ENCODE results near the gene OCEL1. TPM values are rescaled to one million over a fixed set of nuclear protein-coding genes. Genes with fewer than 3 reads are reported as not detected.

The OCEL1 gene
- total RNA-seq, 1 donor from 2014 or later, result 21.8 TPM

DNA sequence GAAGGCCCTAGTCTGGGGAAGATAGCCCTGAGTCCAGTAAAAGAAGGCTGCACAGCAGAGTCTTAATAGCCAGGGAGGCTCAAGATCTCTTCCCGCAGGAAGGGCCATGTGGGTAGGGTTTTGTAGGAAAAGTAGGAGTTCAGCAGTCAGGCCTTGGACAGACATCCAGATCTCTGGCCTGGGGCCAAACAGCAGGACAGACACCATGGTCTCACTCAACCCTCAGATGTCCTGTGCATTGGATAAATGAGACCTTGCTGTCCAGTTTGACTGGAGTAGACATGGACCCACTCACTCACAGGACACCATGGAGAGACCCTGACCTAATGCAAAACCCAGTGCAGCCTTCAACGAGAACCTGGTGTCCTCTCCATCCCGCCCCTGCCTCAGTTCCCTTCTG is 3.9 kb downstream of the OCEL1 start:
- H3K4me3 Mint-ChIP-seq (ENCODE audit: low read depth), result no peak overlapping the region
- H3K9me3 Mint-ChIP-seq (ENCODE audit: low read depth), result no peaks in the 10 kb centered on the region
- H3K27ac Mint-ChIP-seq, result no peak overlapping the region
- no peak for DNase-seq (ENCODE audit: low spot score, unreplicated experiment)
- H3K36me3 Mint-ChIP-seq (ENCODE audit: insufficient read depth), result peaks cover 18% of the 10 kb centered on the region
- peaks cover 2% of the 10 kb centered on the region for H3K4me1 Mint-ChIP-seq (ENCODE audit: low read depth)
- TF ChIP-seq, protein P1, sequence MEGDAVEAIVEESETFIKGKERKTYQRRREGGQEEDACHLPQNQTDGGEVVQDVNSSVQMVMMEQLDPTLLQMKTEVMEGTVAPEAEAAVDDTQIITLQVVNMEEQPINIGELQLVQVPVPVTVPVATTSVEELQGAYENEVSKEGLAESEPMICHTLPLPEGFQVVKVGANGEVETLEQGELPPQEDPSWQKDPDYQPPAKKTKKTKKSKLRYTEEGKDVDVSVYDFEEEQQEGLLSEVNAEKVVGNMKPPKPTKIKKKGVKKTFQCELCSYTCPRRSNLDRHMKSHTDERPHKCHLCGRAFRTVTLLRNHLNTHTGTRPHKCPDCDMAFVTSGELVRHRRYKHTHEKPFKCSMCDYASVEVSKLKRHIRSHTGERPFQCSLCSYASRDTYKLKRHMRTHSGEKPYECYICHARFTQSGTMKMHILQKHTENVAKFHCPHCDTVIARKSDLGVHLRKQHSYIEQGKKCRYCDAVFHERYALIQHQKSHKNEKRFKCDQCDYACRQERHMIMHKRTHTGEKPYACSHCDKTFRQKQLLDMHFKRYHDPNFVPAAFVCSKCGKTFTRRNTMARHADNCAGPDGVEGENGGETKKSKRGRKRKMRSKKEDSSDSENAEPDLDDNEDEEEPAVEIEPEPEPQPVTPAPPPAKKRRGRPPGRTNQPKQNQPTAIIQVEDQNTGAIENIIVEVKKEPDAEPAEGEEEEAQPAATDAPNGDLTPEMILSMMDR (IDR thresholded peaks at IDR 0.05; ENCODE audit: unreplicated experiment), result no peak
- no peaks in the 10 kb centered on the region for H3K27me3 Mint-ChIP-seq

DNA sequence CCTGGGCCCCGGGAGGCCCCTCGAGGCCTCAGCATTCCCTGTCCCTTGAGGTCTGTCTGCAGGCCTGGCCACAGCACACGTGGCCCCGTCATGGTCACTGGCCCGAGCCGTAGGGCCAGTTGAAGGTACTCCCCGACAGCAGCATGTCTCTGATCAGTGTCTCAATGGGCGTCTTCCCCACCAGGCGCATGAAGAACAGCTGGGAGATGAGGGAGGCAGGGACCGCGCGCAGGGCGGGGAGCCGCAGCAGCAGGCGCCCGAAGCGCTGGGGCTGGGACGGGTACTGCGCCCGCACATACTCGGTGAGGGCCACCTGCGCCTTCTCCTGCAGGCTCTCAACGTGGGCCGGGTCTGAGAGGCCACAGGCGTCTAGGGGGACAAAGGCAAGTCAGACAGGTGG is 6.2 kb downstream of the OCEL1 start:
- DNase-seq (ENCODE audit: low spot score, unreplicated experiment), result no peak
- no peak overlapping the region for H3K4me3 Mint-ChIP-seq (ENCODE audit: low read depth)
- H3K27me3 Mint-ChIP-seq, result no peaks in the 10 kb centered on the region
- no peak overlapping the region for H3K27ac Mint-ChIP-seq
- peaks cover 18% of the 10 kb centered on the region for H3K36me3 Mint-ChIP-seq (ENCODE audit: insufficient read depth)
- peaks cover 5% of the 10 kb centered on the region for H3K4me1 Mint-ChIP-seq (ENCODE audit: low read depth)
- no peaks in the 10 kb centered on the region for H3K9me3 Mint-ChIP-seq (ENCODE audit: low read depth)
- TF ChIP-seq, protein P1 (IDR thresholded peaks at IDR 0.05; ENCODE audit: unreplicated experiment), result no peak

DNA sequence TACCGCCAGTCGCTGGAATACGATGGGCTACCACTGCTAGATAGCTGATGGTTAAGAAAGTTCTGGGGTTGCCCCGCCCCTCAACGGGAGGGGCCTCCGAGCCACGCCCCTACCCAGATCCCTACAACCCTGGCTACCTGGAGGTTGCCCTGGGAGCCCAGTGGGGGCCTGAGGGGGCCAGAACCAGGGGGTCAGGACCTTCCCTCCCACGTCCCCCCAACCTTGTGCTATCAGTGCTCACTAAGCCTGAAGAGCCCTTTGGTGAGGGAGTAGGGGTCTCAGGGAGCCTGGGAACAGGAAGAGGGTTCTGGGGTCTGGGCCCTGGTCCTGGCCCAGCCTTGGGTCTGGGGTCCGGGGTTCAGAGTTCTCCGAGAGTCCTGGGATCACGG is 8.9 kb downstream of the OCEL1 start:
- DNase-seq (ENCODE audit: low spot score, unreplicated experiment), result no peak
- no peaks in the 10 kb centered on the region for H3K9me3 Mint-ChIP-seq (ENCODE audit: low read depth)
- no peak overlapping the region for H3K4me3 Mint-ChIP-seq (ENCODE audit: low read depth)
- peaks cover 21% of the 10 kb centered on the region for H3K4me1 Mint-ChIP-seq (ENCODE audit: low read depth)
- TF ChIP-seq, protein P1 (IDR thresholded peaks at IDR 0.05; ENCODE audit: unreplicated experiment), result no peak
- H3K27me3 Mint-ChIP-seq, result no peaks in the 10 kb centered on the region
- no peak overlapping the region for H3K27ac Mint-ChIP-seq
- H3K36me3 Mint-ChIP-seq (ENCODE audit: insufficient read depth), result peaks cover 27% of the 10 kb centered on the region

DNA sequence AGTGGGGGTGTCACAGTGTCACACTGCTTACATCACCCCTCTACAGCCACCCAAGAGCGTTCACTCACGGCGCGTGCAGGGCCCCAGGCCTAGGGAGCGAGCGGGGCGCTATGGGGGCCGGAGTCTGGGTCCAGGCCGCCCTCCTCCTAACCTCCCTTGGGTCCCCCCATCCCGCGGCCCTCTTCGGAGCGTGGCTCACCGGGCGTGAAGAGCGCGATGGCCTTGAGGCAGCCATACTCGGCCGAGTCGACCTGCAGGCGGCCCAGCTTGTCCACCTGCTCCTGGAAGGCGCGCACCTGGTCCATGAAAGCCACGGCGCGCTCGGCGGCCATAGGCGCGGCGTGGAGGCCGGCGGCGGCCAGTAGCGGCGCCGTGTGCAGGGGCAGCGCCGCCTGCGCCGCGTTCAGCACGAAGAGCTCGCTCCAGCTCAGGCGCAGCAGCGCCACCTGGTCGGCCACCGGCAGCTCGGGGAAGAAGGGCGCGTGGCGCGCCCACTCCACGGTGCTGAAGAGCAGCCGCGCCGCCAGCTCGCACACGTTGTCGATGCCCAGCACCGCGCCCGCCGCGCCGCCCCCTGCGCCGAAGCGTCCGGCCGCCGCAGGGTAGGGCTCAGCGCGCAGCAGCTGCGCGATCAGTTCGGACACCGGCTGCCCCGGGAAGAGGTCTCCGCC is 9.4 kb downstream of the OCEL1 start:
- H3K27me3 Mint-ChIP-seq, result no peaks in the 10 kb centered on the region
- H3K27ac Mint-ChIP-seq, result no peak overlapping the region
- H3K9me3 Mint-ChIP-seq (ENCODE audit: low read depth), result no peaks in the 10 kb centered on the region
- peak; percentile 48 for DNase-seq (ENCODE audit: low spot score, unreplicated experiment)
- TF ChIP-seq, protein P1 (IDR thresholded peaks at IDR 0.05; ENCODE audit: unreplicated experiment), result peak; percentile 54
- no peak overlapping the region for H3K4me3 Mint-ChIP-seq (ENCODE audit: low read depth)
- H3K4me1 Mint-ChIP-seq (ENCODE audit: low read depth), result peaks cover 24% of the 10 kb centered on the region
- peaks cover 29% of the 10 kb centered on the region for H3K36me3 Mint-ChIP-seq (ENCODE audit: insufficient read depth)

DNA sequence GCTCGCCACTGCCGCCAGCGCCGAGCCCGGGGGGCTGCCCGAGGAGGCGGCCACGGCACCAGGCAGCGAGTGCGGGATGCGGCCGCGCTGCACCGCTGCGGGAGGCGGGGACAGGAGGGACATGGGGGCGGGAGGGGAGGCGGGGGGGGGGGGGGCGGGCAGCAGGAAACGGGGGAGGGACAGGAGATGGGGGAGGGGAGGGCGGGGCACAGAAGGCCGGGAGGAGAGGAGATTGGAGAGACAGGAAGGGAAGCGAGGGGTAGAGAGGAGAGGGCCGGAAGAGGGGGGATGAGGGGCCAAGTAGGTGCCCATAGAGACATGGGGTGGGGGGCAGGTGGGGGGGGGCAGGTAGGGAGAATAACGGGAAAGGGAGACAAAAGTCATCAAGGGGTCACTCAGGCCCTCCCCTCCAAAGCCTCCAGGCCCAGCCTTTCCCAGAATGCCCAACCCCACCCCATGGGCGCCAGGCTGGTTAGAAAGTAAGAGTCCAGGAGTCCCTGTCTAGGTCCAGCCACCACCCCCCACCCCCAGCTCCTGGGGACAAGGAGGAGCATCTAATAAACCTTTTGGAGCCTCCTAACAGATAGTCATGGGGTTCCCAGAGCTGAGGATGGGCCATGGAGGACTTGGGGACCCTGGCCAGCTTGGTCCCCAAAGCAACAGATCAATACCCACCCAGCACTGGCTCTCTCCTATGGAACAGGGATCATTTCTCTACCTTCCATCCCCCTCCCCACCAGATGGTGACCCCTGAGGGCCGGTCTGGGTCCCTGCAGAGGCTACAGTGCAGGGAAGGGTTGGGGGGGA is 10.1 kb downstream of the OCEL1 start:
- no peak overlapping the region for H3K27ac Mint-ChIP-seq
- H3K4me3 Mint-ChIP-seq (ENCODE audit: low read depth), result no peak overlapping the region
- no peaks in the 10 kb centered on the region for H3K9me3 Mint-ChIP-seq (ENCODE audit: low read depth)
- DNase-seq (ENCODE audit: low spot score, unreplicated experiment), result no peak
- H3K27me3 Mint-ChIP-seq, result no peaks in the 10 kb centered on the region
- H3K36me3 Mint-ChIP-seq (ENCODE audit: insufficient read depth), result peaks cover 25% of the 10 kb centered on the region
- TF ChIP-seq, protein P1 (IDR thresholded peaks at IDR 0.05; ENCODE audit: unreplicated experiment), result no peak
- H3K4me1 Mint-ChIP-seq (ENCODE audit: low read depth), result peaks cover 32% of the 10 kb centered on the region

Data from progenitor cell of endocrine pancreas (in vitro differentiated cells).